Dendritic cell treated with granulocyte-macrophage colony-stimulating factor and Interleukin-4, amounts not matched to agents 40 ng/mL and 50 ng/mL, for 4 days (primary cell): ENCODE measurements around the gene DNASE1L3.

Experiments
- H3K27ac Mint-ChIP-seq: one replicate; pipeline ENCODE4 v1.8.0; 2022; ENCODE audit warnings: mild to moderate bottlenecking, mixed read lengths
- H3K27me3 Mint-ChIP-seq: one replicate; pipeline ENCODE4 v1.8.0; 2022; ENCODE audit warnings: mild to moderate bottlenecking, mixed read lengths
- H3K36me3 Mint-ChIP-seq: one replicate; pipeline ENCODE4 v1.8.0; 2022; ENCODE audit warnings: low read depth, mixed read lengths
- H3K4me1 Mint-ChIP-seq: one replicate; pipeline ENCODE4 v1.8.0; 2022; ENCODE audit warnings: low read depth, mixed read lengths
- H3K4me3 Mint-ChIP-seq: one replicate; pipeline ENCODE4 v1.8.0; 2022; ENCODE audit warnings: mild to moderate bottlenecking, moderate library complexity, mixed read lengths
- H3K9me3 Mint-ChIP-seq: one replicate; pipeline ENCODE4 v1.8.0; 2022; ENCODE audit warnings: mixed read lengths
- intact Hi-C: fragments of 100-400 bp; cut with micrococcal nuclease; formaldehyde crosslinking; loops from one replicate; pipeline ENCODE4 v1.15.0; 2022

DNASE1L3 gene

GRCh38 chr3:58184982-58185360, 25.8 kb downstream of the DNASE1L3 start:
- Mint-ChIP-seq H3K27ac (no peak overlapping the region), H3K4me3 (no peak overlapping the region), H3K4me1 (peaks cover 35% of the 10 kb centered on the region), H3K27me3 (no peaks in the 10 kb centered on the region), H3K36me3 (no peaks in the 10 kb centered on the region), H3K9me3 (no peaks in the 10 kb centered on the region)
- intact Hi-C loops = loop anchor here (5.0 kb wide), 1 partner anchor 52 kb away; the partner anchor contains the start of gene ABHD6

GRCh38 chr3:58184309-58184981, 26.3 kb downstream of the DNASE1L3 start:
- no peak overlapping the region for H3K27ac Mint-ChIP-seq
- no peaks in the 10 kb centered on the region for H3K9me3 Mint-ChIP-seq
- H3K27me3 Mint-ChIP-seq = no peaks in the 10 kb centered on the region
- H3K36me3 Mint-ChIP-seq = no peaks in the 10 kb centered on the region
- H3K4me1 Mint-ChIP-seq = peaks cover 30% of the 10 kb centered on the region
- intact Hi-C loops = no loop called here
- H3K4me3 Mint-ChIP-seq = no peak overlapping the region

- Mint-ChIP-seq H3K9me3 (no peaks in the 10 kb centered on the region), H3K4me1 (peaks cover 24% of the 10 kb centered on the region), H3K36me3 (no peaks in the 10 kb centered on the region), H3K27ac (no peak overlapping the region), H3K4me3 (no peak overlapping the region), H3K27me3 (peaks cover 2% of the 10 kb centered on the region)
- intact Hi-C loops = no loop called here
Measured at GRCh38 chr3:58183891-58184290, 26.9 kb downstream of the DNASE1L3 start.

GRCh38 chr3:58183221-58183620, 27.6 kb downstream of the DNASE1L3 start:
- H3K27ac Mint-ChIP-seq = no peak overlapping the region
- peaks cover 9% of the 10 kb centered on the region for H3K27me3 Mint-ChIP-seq
- no peaks in the 10 kb centered on the region for H3K36me3 Mint-ChIP-seq
- peaks cover 24% of the 10 kb centered on the region for H3K4me1 Mint-ChIP-seq
- H3K4me3 Mint-ChIP-seq = no peak overlapping the region
- no peaks in the 10 kb centered on the region for H3K9me3 Mint-ChIP-seq
- intact Hi-C loops = no loop called here

GRCh38 chr3:58180940-58181587, 29.7 kb downstream of the DNASE1L3 start:
- Mint-ChIP-seq H3K27me3 (peaks cover 16% of the 10 kb centered on the region), H3K4me3 (no peak overlapping the region), H3K36me3 (no peaks in the 10 kb centered on the region), H3K27ac (no peak overlapping the region), H3K4me1 (peaks cover 31% of the 10 kb centered on the region), H3K9me3 (no peaks in the 10 kb centered on the region)
- intact Hi-C loops = no loop called here

- peaks cover 23% of the 10 kb centered on the region for H3K27me3 Mint-ChIP-seq
Measured at GRCh38 chr3:58180099-58180880, 30.5 kb downstream of the DNASE1L3 start.

GRCh38 chr3:58179235-58180098, 31.3 kb downstream of the DNASE1L3 start:
- no peak overlapping the region for H3K27ac Mint-ChIP-seq
- no peak overlapping the region for H3K4me3 Mint-ChIP-seq
- no peaks in the 10 kb centered on the region for H3K9me3 Mint-ChIP-seq
- intact Hi-C loops = loop anchor here (5.0 to 10.0 kb wide), 2 partner anchors 172 to 235 kb away; partner anchors contain the start of gene FLNB
- no peaks in the 10 kb centered on the region for H3K36me3 Mint-ChIP-seq
- peaks cover 47% of the 10 kb centered on the region for H3K4me1 Mint-ChIP-seq
- H3K27me3 Mint-ChIP-seq = peaks cover 23% of the 10 kb centered on the region

More at GRCh38 chr3:58180099-58180880, 30.5 kb downstream of the DNASE1L3 start:
- Mint-ChIP-seq H3K27ac (no peak overlapping the region), H3K4me1 (peaks cover 39% of the 10 kb centered on the region), H3K4me3 (no peak overlapping the region), H3K36me3 (no peaks in the 10 kb centered on the region), H3K9me3 (no peaks in the 10 kb centered on the region)
- intact Hi-C loops = no loop called here

GRCh38 chr3:58178528-58179234, 32.1 kb downstream of the DNASE1L3 start:
- H3K4me1 Mint-ChIP-seq = peaks cover 48% of the 10 kb centered on the region
- no peak overlapping the region for H3K27ac Mint-ChIP-seq
- peaks cover 23% of the 10 kb centered on the region for H3K27me3 Mint-ChIP-seq
- H3K36me3 Mint-ChIP-seq = no peaks in the 10 kb centered on the region
- intact Hi-C loops = loop anchor here (5.0 to 10.0 kb wide), 2 partner anchors 171 to 236 kb away; partner anchors contain the start of gene FLNB
- H3K9me3 Mint-ChIP-seq = no peaks in the 10 kb centered on the region
- no peak overlapping the region for H3K4me3 Mint-ChIP-seq

- intact Hi-C loops = loop anchor here (5.0 to 10.0 kb wide), 2 partner anchors 171 to 237 kb away; partner anchors contain the start of gene FLNB
- H3K27me3 Mint-ChIP-seq = peaks cover 24% of the 10 kb centered on the region
- H3K9me3 Mint-ChIP-seq = no peaks in the 10 kb centered on the region
- peak overlapping the region; percentile 63 for H3K27ac Mint-ChIP-seq
- peaks cover 41% of the 10 kb centered on the region for H3K4me1 Mint-ChIP-seq
- H3K4me3 Mint-ChIP-seq = peak overlapping the region; percentile 71
- H3K36me3 Mint-ChIP-seq = no peaks in the 10 kb centered on the region
Measured at GRCh38 chr3:58177747-58178527, 32.8 kb downstream of the DNASE1L3 start.

- Mint-ChIP-seq H3K4me3 (peak overlapping the region; percentile 71), H3K27ac (no peak overlapping the region)
- intact Hi-C loops = loop anchor here (5.0 to 10.0 kb wide), 2 partner anchors 170 to 238 kb away; partner anchors contain the start of gene FLNB
Measured at GRCh38 chr3:58176827-58177489, 33.8 kb downstream of the DNASE1L3 start.

GRCh38 chr3:58176185-58176530, 34.6 kb downstream of the DNASE1L3 start:
- H3K4me1 Mint-ChIP-seq = peaks cover 32% of the 10 kb centered on the region
- no peak overlapping the region for H3K4me3 Mint-ChIP-seq
- H3K27me3 Mint-ChIP-seq = peaks cover 24% of the 10 kb centered on the region
- H3K27ac Mint-ChIP-seq = no peak overlapping the region
- H3K9me3 Mint-ChIP-seq = no peaks in the 10 kb centered on the region
- intact Hi-C loops = loop anchor here (5.0 to 10.0 kb wide), 2 partner anchors 169 to 239 kb away; partner anchors contain the start of gene FLNB
- H3K36me3 Mint-ChIP-seq = peaks cover 10% of the 10 kb centered on the region

More at GRCh38 chr3:58176827-58177489, 33.8 kb downstream of the DNASE1L3 start:
- no peaks in the 10 kb centered on the region for H3K9me3 Mint-ChIP-seq
- H3K27me3 Mint-ChIP-seq = peaks cover 24% of the 10 kb centered on the region
- H3K36me3 Mint-ChIP-seq = peaks cover 2% of the 10 kb centered on the region
- peaks cover 40% of the 10 kb centered on the region for H3K4me1 Mint-ChIP-seq
